ENCODE results near the gene ENC1. TPM values are rescaled to one million over a fixed set of nuclear protein-coding genes. Genes with fewer than 3 reads are reported as not detected.

The ENC1 gene
- total RNA-seq, 1 donor from 2014 or later = 6.6 TPM

DNA sequence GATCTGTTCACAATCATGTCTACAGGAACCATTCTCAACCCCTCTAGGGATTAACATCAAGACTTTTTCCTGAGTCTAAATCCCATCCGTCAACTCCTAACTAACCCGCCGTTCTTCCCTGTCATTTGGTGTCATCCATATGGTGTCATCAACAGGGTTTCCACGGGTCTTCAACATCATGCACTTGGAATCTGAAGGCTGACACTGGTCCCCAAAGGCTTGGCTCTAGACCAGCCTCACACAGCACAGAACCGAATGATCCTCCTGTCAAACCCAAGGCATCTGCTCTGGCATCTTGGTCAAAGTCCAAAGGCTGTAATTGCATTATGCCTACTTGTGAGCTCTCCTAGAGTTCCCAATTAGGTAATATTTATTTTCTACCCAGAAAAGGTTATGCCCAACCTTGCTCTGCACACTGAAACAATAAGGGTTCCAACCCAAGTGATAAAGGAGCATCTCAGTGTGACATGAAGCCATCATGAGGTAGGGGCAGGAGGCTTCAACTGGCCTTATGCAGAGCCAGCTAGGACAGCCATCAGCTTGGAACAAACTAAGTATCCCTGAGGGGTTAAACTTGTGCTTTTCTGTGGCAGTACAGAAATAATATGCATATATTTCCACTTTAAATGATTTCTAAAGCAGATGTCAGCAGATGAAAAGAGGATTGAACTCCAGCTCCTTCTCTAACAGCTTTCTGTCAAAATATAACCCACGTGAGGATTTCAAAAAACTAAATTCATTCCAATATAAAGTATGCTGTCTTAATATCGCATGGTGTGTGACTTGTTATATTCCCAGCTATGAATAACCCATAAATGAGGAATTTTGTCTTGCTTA, 13.9 kb downstream of the ENC1 start:
- POLR2A ChIA-PET = interaction anchor here (1.9 kb wide), 1 partner anchor 14 kb away, joined by 5 read pairs; the partner anchor contains the start of gene ENC1
- TF ChIP-seq, protein P1, sequence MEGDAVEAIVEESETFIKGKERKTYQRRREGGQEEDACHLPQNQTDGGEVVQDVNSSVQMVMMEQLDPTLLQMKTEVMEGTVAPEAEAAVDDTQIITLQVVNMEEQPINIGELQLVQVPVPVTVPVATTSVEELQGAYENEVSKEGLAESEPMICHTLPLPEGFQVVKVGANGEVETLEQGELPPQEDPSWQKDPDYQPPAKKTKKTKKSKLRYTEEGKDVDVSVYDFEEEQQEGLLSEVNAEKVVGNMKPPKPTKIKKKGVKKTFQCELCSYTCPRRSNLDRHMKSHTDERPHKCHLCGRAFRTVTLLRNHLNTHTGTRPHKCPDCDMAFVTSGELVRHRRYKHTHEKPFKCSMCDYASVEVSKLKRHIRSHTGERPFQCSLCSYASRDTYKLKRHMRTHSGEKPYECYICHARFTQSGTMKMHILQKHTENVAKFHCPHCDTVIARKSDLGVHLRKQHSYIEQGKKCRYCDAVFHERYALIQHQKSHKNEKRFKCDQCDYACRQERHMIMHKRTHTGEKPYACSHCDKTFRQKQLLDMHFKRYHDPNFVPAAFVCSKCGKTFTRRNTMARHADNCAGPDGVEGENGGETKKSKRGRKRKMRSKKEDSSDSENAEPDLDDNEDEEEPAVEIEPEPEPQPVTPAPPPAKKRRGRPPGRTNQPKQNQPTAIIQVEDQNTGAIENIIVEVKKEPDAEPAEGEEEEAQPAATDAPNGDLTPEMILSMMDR (IDR thresholded peaks at IDR 0.05) = no peak
- no peak overlapping the region for H3K27ac Mint-ChIP-seq

DNA sequence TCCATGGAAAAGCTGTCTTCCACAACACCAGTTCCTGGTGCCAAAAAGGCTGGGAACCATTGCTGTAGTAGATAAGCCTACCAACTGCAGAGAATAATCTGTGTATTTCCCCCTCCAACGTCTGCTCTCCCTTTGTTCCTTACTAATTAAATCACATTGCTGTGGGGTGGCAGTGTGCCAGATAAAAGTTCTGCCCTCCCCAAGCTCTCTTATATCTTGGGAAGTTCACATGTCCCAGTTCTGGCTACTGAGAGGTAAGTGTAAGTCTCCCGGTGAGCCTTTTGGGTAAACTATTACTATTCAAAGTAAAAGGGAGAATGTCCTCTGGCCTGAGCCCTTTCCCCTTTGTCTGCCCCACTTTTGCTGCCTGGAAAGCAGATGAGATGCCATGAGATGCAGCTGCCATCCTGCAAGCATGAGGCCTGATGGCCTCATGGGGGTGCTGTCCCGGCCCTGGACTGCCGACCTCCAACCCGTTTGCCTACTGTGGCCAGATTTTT, 14.7 kb downstream of the ENC1 start:
- H3K9me3 Mint-ChIP-seq = no peaks in the 10 kb centered on the region
- no peaks in the 10 kb centered on the region for H3K36me3 Mint-ChIP-seq (ENCODE audit: low read depth)
- DNase-seq = no peak
- POLR2A ChIA-PET = no interaction called here
- CTCF ChIA-PET = interaction anchor here (1.5 kb wide), 1 partner anchor 16 kb away, joined by 6 read pairs; no protein-coding TSS in a partner anchor
- TF ChIP-seq, protein P1 (IDR thresholded peaks at IDR 0.05) = no peak
- no peak overlapping the region for H3K4me3 Mint-ChIP-seq
- H3K27ac Mint-ChIP-seq = no peak overlapping the region
- ATAC-seq (ENCODE audit: low read depth) = no peak
- peaks cover 12% of the 10 kb centered on the region for H3K27me3 Mint-ChIP-seq
- intact Hi-C loops (cut with micrococcal nuclease) = no loop called here
- peaks cover 8% of the 10 kb centered on the region for H3K4me1 Mint-ChIP-seq

More for the DNA sequence above, 13.9 kb downstream of the ENC1 start:
- DNase-seq (no peak), ATAC-seq (ENCODE audit: low read depth) (no peak)
- H3K9me3 Mint-ChIP-seq = no peaks in the 10 kb centered on the region
- H3K4me1 Mint-ChIP-seq = peaks cover 16% of the 10 kb centered on the region
- no peak overlapping the region for H3K4me3 Mint-ChIP-seq
- no peaks in the 10 kb centered on the region for H3K36me3 Mint-ChIP-seq (ENCODE audit: low read depth)
- H3K27me3 Mint-ChIP-seq = peaks cover 10% of the 10 kb centered on the region
- CTCF ChIA-PET = interaction anchor here (1.5 kb wide), 1 partner anchor 15 kb away, joined by 6 read pairs; no protein-coding TSS in a partner anchor
- intact Hi-C loops (cut with micrococcal nuclease) = no loop called here

DNA sequence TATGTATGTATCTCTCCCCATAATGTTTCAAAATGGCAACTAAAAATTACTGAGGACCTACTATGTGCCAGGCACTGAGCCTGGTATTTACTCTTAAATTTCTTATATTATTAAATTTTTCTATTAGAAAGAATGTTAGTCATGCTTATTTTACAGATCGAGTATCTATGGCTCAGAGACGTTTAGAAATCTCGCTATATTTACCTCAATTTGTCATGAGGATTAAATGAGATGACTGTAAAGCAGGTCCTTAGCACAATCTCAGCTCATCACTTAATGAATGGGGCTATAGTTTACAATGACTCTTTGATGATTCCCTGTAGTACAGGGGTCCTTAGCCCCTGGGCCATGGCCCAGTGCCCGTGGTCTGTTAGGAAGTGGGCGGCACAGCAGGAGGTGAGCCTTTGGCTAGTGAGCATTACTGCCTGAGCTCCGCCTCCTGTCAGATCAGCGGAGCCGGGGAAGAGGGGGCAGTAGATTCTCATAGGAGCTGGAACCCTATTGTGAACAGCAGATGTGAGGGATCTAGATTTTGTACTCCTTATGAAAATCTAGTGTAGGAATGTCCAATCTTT, 15.5 kb downstream of the ENC1 start:
- CTCF ChIA-PET = interaction anchor here (1.5 kb wide), 1 partner anchor 17 kb away, joined by 6 read pairs; no protein-coding TSS in a partner anchor
- intact Hi-C loops (cut with micrococcal nuclease) = no loop called here
- H3K27ac Mint-ChIP-seq = no peak overlapping the region
- POLR2A ChIA-PET = no interaction called here
- H3K9me3 Mint-ChIP-seq = no peaks in the 10 kb centered on the region
- TF ChIP-seq, protein P1 (IDR thresholded peaks at IDR 0.05) = no peak
- H3K4me3 Mint-ChIP-seq = no peak overlapping the region
- H3K36me3 Mint-ChIP-seq (ENCODE audit: low read depth) = no peaks in the 10 kb centered on the region
- ATAC-seq (ENCODE audit: low read depth) (no peak), DNase-seq (no peak)
- peaks cover 18% of the 10 kb centered on the region for H3K27me3 Mint-ChIP-seq
- H3K4me1 Mint-ChIP-seq = peaks cover under 1% of the 10 kb centered on the region

DNA sequence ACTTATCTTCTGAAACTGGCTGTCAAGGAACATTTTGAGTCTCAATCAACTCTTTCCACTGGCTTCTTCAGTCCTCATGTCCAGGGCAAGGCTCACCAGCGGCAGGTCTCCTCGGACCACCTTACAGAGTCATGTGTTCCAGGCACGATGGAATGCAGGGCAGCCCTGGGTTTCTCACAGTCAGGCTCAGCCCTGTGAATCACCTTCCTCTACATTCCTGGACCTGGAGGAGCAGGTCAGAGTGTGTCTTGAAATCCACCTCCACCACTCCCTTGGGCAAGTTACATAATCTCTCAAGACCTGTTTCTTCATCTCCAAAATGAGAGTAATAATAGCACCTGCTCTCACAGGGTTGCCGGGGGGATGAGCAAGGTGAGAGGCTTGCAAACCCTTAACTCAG, 16.0 kb downstream of the ENC1 start:
- H3K36me3 Mint-ChIP-seq (ENCODE audit: low read depth) = no peaks in the 10 kb centered on the region
- POLR2A ChIA-PET = no interaction called here
- H3K4me3 Mint-ChIP-seq = no peak overlapping the region
- H3K27ac Mint-ChIP-seq = no peak overlapping the region
- ATAC-seq (ENCODE audit: low read depth) = no peak
- TF ChIP-seq, protein P1 (IDR thresholded peaks at IDR 0.05) = no peak
- H3K4me1 Mint-ChIP-seq = no peaks in the 10 kb centered on the region
- DNase-seq = no peak
- CTCF ChIA-PET = no interaction called here
- intact Hi-C loops (cut with micrococcal nuclease) = no loop called here
- peaks cover 20% of the 10 kb centered on the region for H3K27me3 Mint-ChIP-seq
- no peaks in the 10 kb centered on the region for H3K9me3 Mint-ChIP-seq

DNA sequence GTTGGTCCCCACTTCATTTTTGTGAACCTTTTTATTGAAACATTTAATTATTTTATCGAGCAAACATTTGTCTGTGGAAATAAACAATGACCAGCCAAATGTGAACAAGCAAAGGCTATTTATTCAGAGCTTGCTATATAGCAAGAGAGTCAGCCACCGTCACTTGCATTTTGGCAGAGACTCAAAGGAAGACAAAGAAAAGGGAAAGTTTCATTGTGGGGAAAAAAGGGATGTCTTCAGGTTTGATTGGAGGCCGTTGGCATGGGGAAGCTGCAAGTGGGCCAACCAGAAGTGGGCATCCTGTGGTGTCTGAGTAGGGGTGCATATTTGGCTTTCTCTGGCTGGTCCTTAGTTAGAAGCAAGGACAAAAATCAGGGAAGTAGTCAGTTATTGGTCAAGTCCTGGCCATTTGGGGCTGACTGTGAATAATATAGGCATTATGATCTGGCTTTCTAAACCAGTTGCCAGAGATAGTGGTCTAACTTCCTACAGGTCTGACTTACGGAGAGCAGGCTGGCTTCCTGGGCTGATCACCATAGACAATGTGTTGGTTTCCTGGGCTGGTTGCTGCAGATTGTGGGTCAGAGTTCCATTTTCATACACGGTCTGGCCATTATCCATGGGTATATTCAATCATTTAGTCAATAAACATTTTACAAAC, 16.6 kb downstream of the ENC1 start:
- H3K4me3 Mint-ChIP-seq = no peak overlapping the region
- no peaks in the 10 kb centered on the region for H3K4me1 Mint-ChIP-seq
- DNase-seq = no peak
- no peak for ATAC-seq (ENCODE audit: low read depth)
- intact Hi-C loops (cut with micrococcal nuclease) = no loop called here
- TF ChIP-seq, protein P1 (IDR thresholded peaks at IDR 0.05) = no peak
- CTCF ChIA-PET = no interaction called here
- no peaks in the 10 kb centered on the region for H3K9me3 Mint-ChIP-seq
- H3K27me3 Mint-ChIP-seq = peaks cover 21% of the 10 kb centered on the region
- POLR2A ChIA-PET = no interaction called here
- H3K36me3 Mint-ChIP-seq (ENCODE audit: low read depth) = no peaks in the 10 kb centered on the region
- no peak overlapping the region for H3K27ac Mint-ChIP-seq

All from activated B cell treated with CpG ODN at 0.5 μM for 24 hours (primary cell).